ENCODE measurements around the gene CTBP2. TPM values are rescaled to one million over a fixed set of nuclear protein-coding genes. Genes with fewer than 3 reads are reported as not detected.

Gene CTBP2
- total and polyA plus RNA-seq, 2 donors from 2014 or later: 33.1 to 111 TPM

DNA sequence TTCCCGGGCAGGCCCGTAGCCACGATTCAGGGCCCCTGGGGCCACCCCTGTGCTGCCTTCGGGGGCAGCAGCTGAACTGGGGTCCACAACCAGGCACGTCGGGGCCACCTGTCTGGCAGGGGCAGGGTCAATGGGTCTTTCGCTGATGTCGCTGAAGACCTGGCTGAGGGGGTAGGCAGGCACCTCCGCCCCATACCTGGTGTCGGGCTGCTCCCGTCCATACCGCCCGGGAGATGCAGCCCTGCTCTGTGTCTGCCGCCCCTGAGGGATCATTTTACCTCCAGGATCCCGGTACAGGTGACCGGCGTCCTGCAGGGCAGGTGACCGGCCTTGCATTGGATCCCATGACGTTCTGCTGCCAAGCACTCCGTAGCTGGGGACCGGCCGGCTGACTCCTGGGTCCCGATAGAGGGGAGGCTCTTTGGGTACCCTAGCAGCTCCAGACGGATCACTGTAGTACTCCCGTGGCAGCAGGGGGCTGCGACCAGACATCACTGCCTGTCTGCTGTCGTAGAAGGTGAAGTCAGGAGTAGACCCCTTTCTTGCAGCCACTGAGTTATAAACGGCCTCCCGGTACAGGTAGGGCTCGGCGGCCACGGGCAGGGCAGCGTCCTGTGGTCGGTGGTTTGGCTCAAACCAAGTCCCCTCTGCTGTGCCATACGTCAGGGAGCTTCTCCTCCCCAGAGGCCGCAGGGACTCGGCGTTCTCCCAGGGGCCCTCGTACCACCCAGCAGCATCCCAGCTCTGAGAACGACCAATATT, 133.2 kb downstream of the CTBP2 start:
- Histone ChIP-seq H3K27me3 (ENCODE audit: control insufficient read depth, insufficient read depth, low read length) (no peaks in the 10 kb centered on the region), H3K9me3 (ENCODE audit: control insufficient read depth in 2 of 3, insufficient read depth in 1 of 3, low read length in 3 of 3) (no peaks in the 10 kb centered on the region), H3K4me3 (ENCODE audit: low read length in 3 of 3) (no peak overlapping the region), H3K27ac (ENCODE audit: low read depth in 2 of 2, low read length in 2 of 2) (no peak overlapping the region), H3K4me1 (ENCODE audit: control insufficient read depth in 2 of 3, insufficient read depth in 2 of 3, low read depth in 1 of 3, low read length in 3 of 3) (peaks cover 0 to 27% (median 12%) of the 10 kb centered on the region in 3 donors), H3K9ac (ENCODE audit: low read length in 3 of 3) (no peak overlapping the region), H3K36me3 (ENCODE audit: control insufficient read depth in 2 of 3, insufficient read depth in 3 of 3, low read length in 3 of 3) (peaks cover 0 to 4% (median 0%) of the 10 kb centered on the region in 3 donors)
- TF ChIP-seq, protein P1, sequence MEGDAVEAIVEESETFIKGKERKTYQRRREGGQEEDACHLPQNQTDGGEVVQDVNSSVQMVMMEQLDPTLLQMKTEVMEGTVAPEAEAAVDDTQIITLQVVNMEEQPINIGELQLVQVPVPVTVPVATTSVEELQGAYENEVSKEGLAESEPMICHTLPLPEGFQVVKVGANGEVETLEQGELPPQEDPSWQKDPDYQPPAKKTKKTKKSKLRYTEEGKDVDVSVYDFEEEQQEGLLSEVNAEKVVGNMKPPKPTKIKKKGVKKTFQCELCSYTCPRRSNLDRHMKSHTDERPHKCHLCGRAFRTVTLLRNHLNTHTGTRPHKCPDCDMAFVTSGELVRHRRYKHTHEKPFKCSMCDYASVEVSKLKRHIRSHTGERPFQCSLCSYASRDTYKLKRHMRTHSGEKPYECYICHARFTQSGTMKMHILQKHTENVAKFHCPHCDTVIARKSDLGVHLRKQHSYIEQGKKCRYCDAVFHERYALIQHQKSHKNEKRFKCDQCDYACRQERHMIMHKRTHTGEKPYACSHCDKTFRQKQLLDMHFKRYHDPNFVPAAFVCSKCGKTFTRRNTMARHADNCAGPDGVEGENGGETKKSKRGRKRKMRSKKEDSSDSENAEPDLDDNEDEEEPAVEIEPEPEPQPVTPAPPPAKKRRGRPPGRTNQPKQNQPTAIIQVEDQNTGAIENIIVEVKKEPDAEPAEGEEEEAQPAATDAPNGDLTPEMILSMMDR (IDR thresholded peaks at IDR 0.05; ENCODE audit: borderline replicate concordance, extremely low read depth, insufficient read depth): no peak
- peak in 1 of 5 donors; percentile 69 for DNase-seq
- no peak for FAIRE-seq
- intact Hi-C loops (cut with DNase I): no loop called here

GRCh38 chr10:125026036-125026931, 134.1 kb downstream of the CTBP2 start:
- Histone ChIP-seq H3K27me3 (ENCODE audit: control insufficient read depth, insufficient read depth, low read length) (no peaks in the 10 kb centered on the region), H3K9me3 (ENCODE audit: control insufficient read depth in 2 of 3, insufficient read depth in 1 of 3, low read length in 3 of 3) (no peaks in the 10 kb centered on the region), H3K27ac (ENCODE audit: low read depth in 2 of 2, low read length in 2 of 2) (no peak overlapping the region), H3K9ac (ENCODE audit: low read length in 3 of 3) (no peak overlapping the region), H3K4me1 (ENCODE audit: control insufficient read depth in 2 of 3, insufficient read depth in 2 of 3, low read depth in 1 of 3, low read length in 3 of 3) (peaks cover 0 to 30% (median 12%) of the 10 kb centered on the region in 3 donors), H3K4me3 (ENCODE audit: low read length in 3 of 3) (no peak overlapping the region), H3K36me3 (ENCODE audit: control insufficient read depth in 2 of 3, insufficient read depth in 3 of 3, low read length in 3 of 3) (peaks cover 0 to 4% (median 0%) of the 10 kb centered on the region in 3 donors)
- intact Hi-C loops (cut with DNase I): no loop called here
- FAIRE-seq (no peak), DNase-seq (peak in 1 of 5 donors; percentile 64)
- TF ChIP-seq, protein P1 (IDR thresholded peaks at IDR 0.05; ENCODE audit: borderline replicate concordance, extremely low read depth, insufficient read depth): no peak

DNA sequence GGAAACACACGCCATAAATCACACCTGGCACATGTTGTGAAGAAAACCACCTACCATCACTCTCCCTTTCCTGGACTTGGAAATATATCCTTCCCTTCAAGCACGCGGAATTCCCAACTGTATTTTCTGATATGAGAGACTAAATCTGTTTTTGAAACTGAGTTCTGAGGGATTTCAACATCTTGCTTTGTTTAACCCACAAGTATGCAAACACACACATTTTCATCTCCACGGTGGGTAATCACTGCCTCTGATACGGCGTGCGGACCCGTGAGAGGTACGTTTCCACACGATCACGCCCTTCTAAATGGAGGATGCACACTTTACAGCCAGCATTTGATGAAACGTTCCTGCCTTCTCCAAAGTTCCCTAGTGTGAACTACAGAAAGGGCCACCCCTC, 135.0 kb downstream of the CTBP2 start:
- intact Hi-C loops (cut with DNase I): no loop called here
- Histone ChIP-seq H3K4me1 (ENCODE audit: control insufficient read depth in 2 of 3, insufficient read depth in 2 of 3, low read depth in 1 of 3, low read length in 3 of 3) (peaks cover 0 to 29% (median 12%) of the 10 kb centered on the region in 3 donors), H3K9me3 (ENCODE audit: control insufficient read depth in 2 of 3, insufficient read depth in 1 of 3, low read length in 3 of 3) (no peaks in the 10 kb centered on the region), H3K27ac (ENCODE audit: low read depth in 2 of 2, low read length in 2 of 2) (no peak overlapping the region), H3K4me3 (ENCODE audit: low read length in 3 of 3) (no peak overlapping the region), H3K9ac (ENCODE audit: low read length in 3 of 3) (no peak overlapping the region), H3K36me3 (ENCODE audit: control insufficient read depth in 2 of 3, insufficient read depth in 3 of 3, low read length in 3 of 3) (peaks cover 0 to 8% (median 0%) of the 10 kb centered on the region in 3 donors), H3K27me3 (ENCODE audit: control insufficient read depth, insufficient read depth, low read length) (no peaks in the 10 kb centered on the region)
- FAIRE-seq (no peak), DNase-seq (no peak)
- TF ChIP-seq, protein P1 (IDR thresholded peaks at IDR 0.05; ENCODE audit: borderline replicate concordance, extremely low read depth, insufficient read depth): no peak

Data from kidney (tissue), 14 donors.